Umbilical cord (tissue), 1 donor: ENCODE data around the gene GATAD2B. TPM values are rescaled to one million over a fixed set of nuclear protein-coding genes. Genes with fewer than 3 reads are reported as not detected.

ENCODE experiments used
- total RNA-seq: library from RNA; depleted of rRNA; stranded (reverse); fragments of >200 nt; gene quantifications from one replicate; pipeline ENCODE4 v1.2.3, GENCODE V29; 2014; ENCODE audit warnings: low replicate concordance; ENCODE audit not compliant: insufficient read depth

The GATAD2B gene
- total RNA-seq, 1 donor from 2014 or later: 12.8 TPM

Other genes with a start within 250 kb of the GATAD2B start
- gene NPR1, start 244.3 kb downstream of the GATAD2B start, total RNA-seq: 3.1 TPM
- gene INTS3, start 194.9 kb downstream of the GATAD2B start, total RNA-seq: 31.8 TPM
- gene SLC27A3, start 147.6 kb downstream of the GATAD2B start, total RNA-seq: 22.9 TPM
- gene DENND4B, start 23.7 kb upstream of the GATAD2B start, total RNA-seq: 13.5 TPM
- gene CRTC2, start 35.6 kb upstream of the GATAD2B start, total RNA-seq: 22.6 TPM
- gene SLC39A1, start 40.6 kb upstream of the GATAD2B start, total RNA-seq: 80.9 TPM
- 5.8 TPM for gene CREB3L4, start 44.9 kb upstream of the GATAD2B start, total RNA-seq
- gene JTB, start 54.7 kb upstream of the GATAD2B start, total RNA-seq: 120 TPM
- 68.9 TPM for gene RAB13, start 63.4 kb upstream of the GATAD2B start, total RNA-seq
- 1,442 TPM for gene RPS27, start 67.8 kb upstream of the GATAD2B start, total RNA-seq
- 0.48 TPM for gene NUP210L, start 232.1 kb upstream of the GATAD2B start, total RNA-seq